WTC11 (cell line): ENCODE data around the gene SALL1. TPM values are rescaled to one million over a fixed set of nuclear protein-coding genes. Genes with fewer than 3 reads are reported as not detected.

ENCODE experiments used
- ATF1 ChIP-seq: sonication (generic); formaldehyde crosslinking; IDR thresholded peaks from 2 replicates; pipeline ENCODE4 v1.8.1; 2023; ENCODE audit warnings: mild to moderate bottlenecking, moderate library complexity, missing genetic modification reagents
- ELF4 ChIP-seq: sonication (generic); formaldehyde crosslinking; IDR thresholded peaks from 2 replicates; pipeline ENCODE4 v1.8.1; 2022; ENCODE audit warnings: low read depth, mild to moderate bottlenecking, moderate library complexity, missing genetic modification reagents
- EMX1 ChIP-seq: fragments of 250-450 bp; sonication (Bioruptor Pico); IDR thresholded peaks from 2 replicates; pipeline ENCODE4 v1.8.0; 2021; ENCODE audit warnings: mild to moderate bottlenecking
- ETV6 ChIP-seq: sonication (generic); formaldehyde crosslinking; IDR thresholded peaks from 2 replicates; pipeline ENCODE4 v1.8.1; 2022; ENCODE audit warnings: mild to moderate bottlenecking, missing genetic modification reagents
- FOXP1 ChIP-seq: sonication (generic); formaldehyde crosslinking; IDR thresholded peaks from 2 replicates; pipeline ENCODE4 v1.8.0; 2022; ENCODE audit warnings: missing genetic modification reagents, mild to moderate bottlenecking, moderate library complexity, borderline replicate concordance
- GTF2I ChIP-seq: fragments of 250-450 bp; sonication (Bioruptor Pico); conservative IDR thresholded peaks from 2 replicates; pipeline ENCODE4 v1.4.0; 2021; ENCODE audit warnings: mild to moderate bottlenecking
- JAZF1 ChIP-seq: fragments of 250-450 bp; sonication (Bioruptor Pico); IDR thresholded peaks from 2 replicates; pipeline ENCODE4 v1.9.0; 2021; ENCODE audit warnings: moderate library complexity, mild to moderate bottlenecking, inconsistent platforms
- JUN ChIP-seq: sonication (generic); formaldehyde crosslinking; IDR thresholded peaks from 2 replicates; pipeline ENCODE4 v1.8.0; 2023; ENCODE audit warnings: mild to moderate bottlenecking, missing genetic modification reagents
- MXD4 ChIP-seq: fragments of 250-450 bp; sonication (Bioruptor Pico); IDR thresholded peaks from 2 replicates; pipeline ENCODE4 v1.8.0; 2021; ENCODE audit warnings: mild to moderate bottlenecking, moderate library complexity, borderline replicate concordance
- NFYB ChIP-seq: sonication (generic); formaldehyde crosslinking; conservative IDR thresholded peaks from 2 replicates; pipeline ENCODE4 v1.8.0; 2022; ENCODE audit warnings: low read depth, missing genetic modification reagents
- NR1H2 ChIP-seq: sonication (generic); formaldehyde crosslinking; IDR thresholded peaks from 2 replicates; pipeline ENCODE4 v1.9.0; 2021; ENCODE audit warnings: mild to moderate bottlenecking, moderate library complexity, missing genetic modification reagents
- OVOL2 ChIP-seq: fragments of 250-450 bp; sonication (Bioruptor Pico); IDR thresholded peaks from 2 replicates; pipeline ENCODE4 v1.9.0; 2021; ENCODE audit warnings: mild to moderate bottlenecking, borderline replicate concordance
- RELA ChIP-seq: sonication (generic); formaldehyde crosslinking; IDR thresholded peaks from 2 replicates; pipeline ENCODE4 v1.8.1; 2022; ENCODE audit warnings: missing genetic modification reagents, mild to moderate bottlenecking, borderline replicate concordance
- SP1 ChIP-seq: sonication (generic); formaldehyde crosslinking; conservative IDR thresholded peaks from 2 replicates; pipeline ENCODE4 v1.8.1; 2022; ENCODE audit warnings: missing genetic modification reagents
- TCF7 ChIP-seq: sonication (generic); formaldehyde crosslinking; IDR thresholded peaks from 2 replicates; pipeline ENCODE4 v1.8.0; 2022; ENCODE audit warnings: mild to moderate bottlenecking, low read depth, missing genetic modification reagents, moderate library complexity
- ZNF219 ChIP-seq: sonication (generic); formaldehyde crosslinking; IDR thresholded peaks from 2 replicates; pipeline ENCODE4 v1.8.0; 2023; ENCODE audit warnings: missing genetic modification reagents, mild to moderate bottlenecking, borderline replicate concordance
- ZNF263 ChIP-seq: sonication (generic); formaldehyde crosslinking; IDR thresholded peaks from 2 replicates; pipeline ENCODE4 v1.8.1; 2022; ENCODE audit warnings: low read depth, mild to moderate bottlenecking, moderate library complexity, missing genetic modification reagents
- ZNF396 ChIP-seq: fragments of 250-450 bp; sonication (Bioruptor Pico); IDR thresholded peaks from 2 replicates; pipeline ENCODE4 v1.8.0; 2021; ENCODE audit warnings: mild to moderate bottlenecking, moderate library complexity, borderline replicate concordance
- ZNF416 ChIP-seq: fragments of 250-450 bp; sonication (Bioruptor Pico); IDR thresholded peaks from 2 replicates; pipeline ENCODE4 v1.9.0; 2021; ENCODE audit warnings: mild to moderate bottlenecking, inconsistent platforms
- ZNF671 ChIP-seq: fragments of 250-450 bp; sonication (Bioruptor Pico); IDR thresholded peaks from 2 replicates; pipeline ENCODE4 v1.8.0; 2021; ENCODE audit warnings: mild to moderate bottlenecking
- total RNA-seq: library from RNA; stranded (reverse); gene quantifications from 3 replicates; pipeline ENCODE4 v1.2.3, GENCODE V29; 2021
- TF ChIP-seq, protein P1 (sequence below): fragments of 250-450 bp; sonication (Bioruptor Pico); IDR thresholded peaks from 2 replicates; pipeline ENCODE4 v1.8.0; 2021; ENCODE audit warnings: mild to moderate bottlenecking
- TF ChIP-seq, protein P2 (sequence below): sonication (generic); formaldehyde crosslinking; IDR thresholded peaks from 2 replicates; pipeline ENCODE4 v1.8.0; 2022; ENCODE audit warnings: mild to moderate bottlenecking, missing genetic modification reagents
- TF ChIP-seq, protein P3 (sequence below): sonication (generic); formaldehyde crosslinking; IDR thresholded peaks from 2 replicates; pipeline ENCODE4 v1.8.0; 2022; ENCODE audit warnings: missing genetic modification reagents
- TF ChIP-seq, protein P4 (sequence below): sonication (generic); formaldehyde crosslinking; IDR thresholded peaks from 2 replicates; pipeline ENCODE4 v1.8.1; 2023; ENCODE audit warnings: mild to moderate bottlenecking, missing genetic modification reagents, moderate library complexity
- TF ChIP-seq, protein P5 (sequence below): fragments of 200-600 bp; IDR thresholded peaks from 2 replicates; pipeline ENCODE4 v1.8.0; 2022; ENCODE audit warnings: antibody characterized with exemption
- TF ChIP-seq, protein P6 (sequence below): fragments of 250-450 bp; sonication (Bioruptor Pico); conservative IDR thresholded peaks from 2 replicates; pipeline ENCODE4 v1.9.0; 2021; ENCODE audit warnings: mild to moderate bottlenecking
- TF ChIP-seq, protein P7 (sequence below): sonication (generic); formaldehyde crosslinking; IDR thresholded peaks from 2 replicates; pipeline ENCODE4 v1.8.1; 2022; ENCODE audit warnings: mild to moderate bottlenecking, missing genetic modification reagents, moderate library complexity, borderline replicate concordance

The SALL1 gene
- total RNA-seq, 1 experiment from 2014 or later, result 63.9 TPM

DNA sequence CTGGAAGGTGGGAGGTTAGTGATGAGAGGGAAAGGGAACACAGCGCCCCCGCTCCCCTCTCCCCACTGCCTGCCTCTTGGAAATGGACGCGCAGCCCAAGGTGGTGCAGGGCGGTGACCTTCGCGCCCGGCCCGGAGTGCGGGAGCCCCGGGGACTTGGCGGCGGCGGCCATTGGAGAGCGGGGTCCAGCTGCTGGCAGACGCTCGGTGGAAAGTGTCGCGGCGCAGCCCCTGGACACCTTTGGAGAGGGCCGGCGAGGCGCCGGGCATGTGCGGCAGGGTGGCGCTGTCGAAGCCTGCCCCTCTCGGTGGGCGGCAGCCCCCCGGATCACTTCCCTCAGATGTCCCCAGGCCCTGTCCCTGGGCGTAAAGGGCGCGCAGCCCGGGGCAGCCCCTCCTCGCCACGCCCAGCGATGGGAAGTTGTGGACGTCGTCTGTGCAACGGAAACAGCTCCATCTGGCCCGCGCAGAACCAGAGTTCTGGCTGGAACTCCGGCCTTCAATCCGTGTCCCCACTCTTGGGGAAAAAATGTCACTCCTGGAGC lies 16.7 kb downstream of the SALL1 start (continued):
- TF ChIP-seq TCF7 (CRISPR knock-in tag), result 0 out of 2 replicates have a peak, but pooled peaks have one; percentile 43
- TF ChIP-seq, protein P1, sequence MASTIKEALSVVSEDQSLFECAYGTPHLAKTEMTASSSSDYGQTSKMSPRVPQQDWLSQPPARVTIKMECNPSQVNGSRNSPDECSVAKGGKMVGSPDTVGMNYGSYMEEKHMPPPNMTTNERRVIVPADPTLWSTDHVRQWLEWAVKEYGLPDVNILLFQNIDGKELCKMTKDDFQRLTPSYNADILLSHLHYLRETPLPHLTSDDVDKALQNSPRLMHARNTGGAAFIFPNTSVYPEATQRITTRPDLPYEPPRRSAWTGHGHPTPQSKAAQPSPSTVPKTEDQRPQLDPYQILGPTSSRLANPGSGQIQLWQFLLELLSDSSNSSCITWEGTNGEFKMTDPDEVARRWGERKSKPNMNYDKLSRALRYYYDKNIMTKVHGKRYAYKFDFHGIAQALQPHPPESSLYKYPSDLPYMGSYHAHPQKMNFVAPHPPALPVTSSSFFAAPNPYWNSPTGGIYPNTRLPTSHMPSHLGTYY (CRISPR knock-in tag), result no peak
- TF ChIP-seq FOXP1, result peak; percentile 66; the same call in 1 of the 2 replicates
- TF ChIP-seq, protein P2, sequence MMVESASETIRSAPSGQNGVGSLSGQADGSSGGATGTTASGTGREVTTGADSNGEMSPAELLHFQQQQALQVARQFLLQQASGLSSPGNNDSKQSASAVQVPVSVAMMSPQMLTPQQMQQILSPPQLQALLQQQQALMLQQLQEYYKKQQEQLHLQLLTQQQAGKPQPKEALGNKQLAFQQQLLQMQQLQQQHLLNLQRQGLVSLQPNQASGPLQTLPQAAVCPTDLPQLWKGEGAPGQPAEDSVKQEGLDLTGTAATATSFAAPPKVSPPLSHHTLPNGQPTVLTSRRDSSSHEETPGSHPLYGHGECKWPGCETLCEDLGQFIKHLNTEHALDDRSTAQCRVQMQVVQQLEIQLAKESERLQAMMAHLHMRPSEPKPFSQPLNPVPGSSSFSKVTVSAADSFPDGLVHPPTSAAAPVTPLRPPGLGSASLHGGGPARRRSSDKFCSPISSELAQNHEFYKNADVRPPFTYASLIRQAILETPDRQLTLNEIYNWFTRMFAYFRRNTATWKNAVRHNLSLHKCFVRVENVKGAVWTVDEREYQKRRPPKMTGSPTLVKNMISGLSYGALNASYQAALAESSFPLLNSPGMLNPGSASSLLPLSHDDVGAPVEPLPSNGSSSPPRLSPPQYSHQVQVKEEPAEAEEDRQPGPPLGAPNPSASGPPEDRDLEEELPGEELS (CRISPR knock-in tag), result peak; percentile 33; the same call in 1 of the 2 replicates
- TF ChIP-seq ATF1 (CRISPR knock-in tag), result no peak
- TF ChIP-seq OVOL2 (CRISPR knock-in tag), result no peak
- TF ChIP-seq ZNF671 (CRISPR knock-in tag), result 0 out of 2 replicates have a peak, but pooled peaks have one; percentile 55
- TF ChIP-seq, protein P3, sequence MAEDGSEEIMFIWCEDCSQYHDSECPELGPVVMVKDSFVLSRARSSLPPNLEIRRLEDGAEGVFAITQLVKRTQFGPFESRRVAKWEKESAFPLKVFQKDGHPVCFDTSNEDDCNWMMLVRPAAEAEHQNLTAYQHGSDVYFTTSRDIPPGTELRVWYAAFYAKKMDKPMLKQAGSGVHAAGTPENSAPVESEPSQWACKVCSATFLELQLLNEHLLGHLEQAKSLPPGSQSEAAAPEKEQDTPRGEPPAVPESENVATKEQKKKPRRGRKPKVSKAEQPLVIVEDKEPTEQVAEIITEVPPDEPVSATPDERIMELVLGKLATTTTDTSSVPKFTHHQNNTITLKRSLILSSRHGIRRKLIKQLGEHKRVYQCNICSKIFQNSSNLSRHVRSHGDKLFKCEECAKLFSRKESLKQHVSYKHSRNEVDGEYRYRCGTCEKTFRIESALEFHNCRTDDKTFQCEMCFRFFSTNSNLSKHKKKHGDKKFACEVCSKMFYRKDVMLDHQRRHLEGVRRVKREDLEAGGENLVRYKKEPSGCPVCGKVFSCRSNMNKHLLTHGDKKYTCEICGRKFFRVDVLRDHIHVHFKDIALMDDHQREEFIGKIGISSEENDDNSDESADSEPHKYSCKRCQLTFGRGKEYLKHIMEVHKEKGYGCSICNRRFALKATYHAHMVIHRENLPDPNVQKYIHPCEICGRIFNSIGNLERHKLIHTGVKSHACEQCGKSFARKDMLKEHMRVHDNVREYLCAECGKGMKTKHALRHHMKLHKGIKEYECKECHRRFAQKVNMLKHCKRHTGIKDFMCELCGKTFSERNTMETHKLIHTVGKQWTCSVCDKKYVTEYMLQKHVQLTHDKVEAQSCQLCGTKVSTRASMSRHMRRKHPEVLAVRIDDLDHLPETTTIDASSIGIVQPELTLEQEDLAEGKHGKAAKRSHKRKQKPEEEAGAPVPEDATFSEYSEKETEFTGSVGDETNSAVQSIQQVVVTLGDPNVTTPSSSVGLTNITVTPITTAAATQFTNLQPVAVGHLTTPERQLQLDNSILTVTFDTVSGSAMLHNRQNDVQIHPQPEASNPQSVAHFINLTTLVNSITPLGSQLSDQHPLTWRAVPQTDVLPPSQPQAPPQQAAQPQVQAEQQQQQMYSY (CRISPR knock-in tag), result no peak
- TF ChIP-seq, protein P4, sequence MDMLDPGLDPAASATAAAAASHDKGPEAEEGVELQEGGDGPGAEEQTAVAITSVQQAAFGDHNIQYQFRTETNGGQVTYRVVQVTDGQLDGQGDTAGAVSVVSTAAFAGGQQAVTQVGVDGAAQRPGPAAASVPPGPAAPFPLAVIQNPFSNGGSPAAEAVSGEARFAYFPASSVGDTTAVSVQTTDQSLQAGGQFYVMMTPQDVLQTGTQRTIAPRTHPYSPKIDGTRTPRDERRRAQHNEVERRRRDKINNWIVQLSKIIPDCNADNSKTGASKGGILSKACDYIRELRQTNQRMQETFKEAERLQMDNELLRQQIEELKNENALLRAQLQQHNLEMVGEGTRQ, result no peak
- TF ChIP-seq ZNF219 (CRISPR knock-in tag), result no peak
- no peak for TF ChIP-seq ZNF263 (CRISPR knock-in tag)
- TF ChIP-seq ELF4 (CRISPR knock-in tag), result no peak
- no peak for TF ChIP-seq ZNF396 (CRISPR knock-in tag)
- TF ChIP-seq, protein P5, sequence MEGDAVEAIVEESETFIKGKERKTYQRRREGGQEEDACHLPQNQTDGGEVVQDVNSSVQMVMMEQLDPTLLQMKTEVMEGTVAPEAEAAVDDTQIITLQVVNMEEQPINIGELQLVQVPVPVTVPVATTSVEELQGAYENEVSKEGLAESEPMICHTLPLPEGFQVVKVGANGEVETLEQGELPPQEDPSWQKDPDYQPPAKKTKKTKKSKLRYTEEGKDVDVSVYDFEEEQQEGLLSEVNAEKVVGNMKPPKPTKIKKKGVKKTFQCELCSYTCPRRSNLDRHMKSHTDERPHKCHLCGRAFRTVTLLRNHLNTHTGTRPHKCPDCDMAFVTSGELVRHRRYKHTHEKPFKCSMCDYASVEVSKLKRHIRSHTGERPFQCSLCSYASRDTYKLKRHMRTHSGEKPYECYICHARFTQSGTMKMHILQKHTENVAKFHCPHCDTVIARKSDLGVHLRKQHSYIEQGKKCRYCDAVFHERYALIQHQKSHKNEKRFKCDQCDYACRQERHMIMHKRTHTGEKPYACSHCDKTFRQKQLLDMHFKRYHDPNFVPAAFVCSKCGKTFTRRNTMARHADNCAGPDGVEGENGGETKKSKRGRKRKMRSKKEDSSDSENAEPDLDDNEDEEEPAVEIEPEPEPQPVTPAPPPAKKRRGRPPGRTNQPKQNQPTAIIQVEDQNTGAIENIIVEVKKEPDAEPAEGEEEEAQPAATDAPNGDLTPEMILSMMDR, result no peak
- TF ChIP-seq NFYB (CRISPR knock-in tag), result no peak
- no peak for TF ChIP-seq EMX1 (CRISPR knock-in tag)
- TF ChIP-seq, protein P6, sequence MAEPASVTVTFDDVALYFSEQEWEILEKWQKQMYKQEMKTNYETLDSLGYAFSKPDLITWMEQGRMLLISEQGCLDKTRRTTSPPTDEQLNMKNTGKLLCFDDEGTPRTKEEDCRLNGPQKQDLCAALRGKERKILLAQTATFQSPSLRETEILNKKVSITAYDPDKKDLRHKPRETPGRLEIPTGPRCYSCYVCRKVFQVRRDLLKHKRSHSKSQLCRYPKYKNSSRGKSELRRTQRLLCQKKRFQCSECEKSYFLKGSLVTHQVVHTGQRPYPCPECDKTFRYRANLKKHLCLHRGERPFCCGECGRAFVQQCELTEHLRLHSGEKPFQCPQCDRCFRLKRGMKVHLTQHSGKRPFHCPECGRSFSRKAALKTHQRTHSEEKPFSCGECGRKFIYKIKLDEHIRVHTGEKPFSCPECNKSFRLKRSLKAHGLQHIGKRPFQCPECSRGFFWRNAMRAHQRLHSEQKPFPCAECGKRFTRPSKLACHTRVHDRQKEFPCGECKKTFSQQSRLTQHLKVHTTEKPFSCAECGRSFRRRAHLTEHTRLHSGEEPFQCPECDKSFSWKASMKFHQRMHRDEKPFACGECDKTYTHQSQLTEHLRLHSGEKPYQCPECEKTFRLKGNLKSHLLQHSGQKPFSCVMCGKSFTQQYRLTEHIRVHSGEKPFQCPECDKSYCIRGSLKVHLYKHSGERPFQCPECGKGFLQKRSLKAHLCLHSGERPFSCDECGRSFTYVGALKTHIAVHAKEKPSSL, result no peak
- TF ChIP-seq MXD4 (CRISPR knock-in tag), result no peak
- no peak for TF ChIP-seq GTF2I (CRISPR knock-in tag)
- TF ChIP-seq, protein P7, sequence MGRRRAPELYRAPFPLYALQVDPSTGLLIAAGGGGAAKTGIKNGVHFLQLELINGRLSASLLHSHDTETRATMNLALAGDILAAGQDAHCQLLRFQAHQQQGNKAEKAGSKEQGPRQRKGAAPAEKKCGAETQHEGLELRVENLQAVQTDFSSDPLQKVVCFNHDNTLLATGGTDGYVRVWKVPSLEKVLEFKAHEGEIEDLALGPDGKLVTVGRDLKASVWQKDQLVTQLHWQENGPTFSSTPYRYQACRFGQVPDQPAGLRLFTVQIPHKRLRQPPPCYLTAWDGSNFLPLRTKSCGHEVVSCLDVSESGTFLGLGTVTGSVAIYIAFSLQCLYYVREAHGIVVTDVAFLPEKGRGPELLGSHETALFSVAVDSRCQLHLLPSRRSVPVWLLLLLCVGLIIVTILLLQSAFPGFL (CRISPR knock-in tag), result no peak
- TF ChIP-seq RELA (CRISPR knock-in tag), result no peak
- peak; percentile 77 for TF ChIP-seq ETV6 (CRISPR knock-in tag)
- no peak for TF ChIP-seq JUN (CRISPR knock-in tag)
- no peak for TF ChIP-seq JAZF1 (CRISPR knock-in tag)
- no peak for TF ChIP-seq NR1H2
- TF ChIP-seq SP1 (CRISPR knock-in tag), result no peak
- no peak; the same call in 1 of the 2 replicates for TF ChIP-seq ZNF416
